Stimulated activated naive CD4-positive, alpha-beta T cell (primary cell): ENCODE data around the gene IQSEC3.
"Not testable (repeated sequence)": the region's sequence is repeated elsewhere in the genome, so short reads cannot be mapped to it uniquely, and the experiment has no call there.

Experiments
- DNase-seq, 6 experiments: peaks; one replicate each; lab custom pipeline; 2025; lab: John Stamatoyannopoulos, UW

Gene IQSEC3

DNA sequence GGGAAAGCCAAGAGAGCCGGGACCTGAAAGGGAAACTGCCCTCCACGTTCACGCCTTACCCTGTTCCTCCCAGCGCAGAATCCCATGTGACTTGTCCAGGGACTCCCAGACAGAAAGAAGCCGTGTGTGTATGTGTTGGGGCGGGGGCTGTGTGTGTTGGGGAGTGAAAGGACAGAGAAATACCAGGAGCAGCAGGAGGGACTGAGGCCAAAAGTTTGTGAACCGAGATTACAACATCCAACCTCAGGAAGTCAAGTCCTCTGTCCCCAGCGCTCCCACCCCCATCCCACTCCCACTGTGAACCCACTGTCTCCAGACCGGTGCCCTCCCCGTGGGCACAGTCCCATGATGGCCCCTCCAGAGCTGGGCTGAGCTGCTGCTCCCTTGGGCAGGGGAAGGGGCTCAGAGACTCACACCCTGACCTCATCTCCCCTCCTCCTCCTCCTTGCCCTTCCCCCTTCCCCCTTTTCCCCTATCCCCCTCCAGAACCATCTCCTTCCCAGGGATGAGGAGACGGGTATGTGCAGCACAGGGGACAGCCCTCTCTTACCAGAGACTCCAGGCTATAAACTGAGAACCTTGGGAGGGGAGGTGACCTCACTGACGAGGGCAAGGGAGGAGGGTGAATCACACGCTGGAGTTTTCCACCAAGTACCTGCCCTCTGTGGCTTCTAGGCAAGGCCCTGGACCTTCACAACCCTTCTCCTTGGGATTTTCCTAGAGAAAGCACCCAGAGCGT is 147.6 kb downstream of the IQSEC3 start, which contains the start of gene SLC6A12:
TSS of gene SLC6A12 (minus strand) at position 155 of the 739 bp plus-strand sequence. CDS start 4,171 bp downstream, outside the sequence.
- DNase-seq: no peak

DNA sequence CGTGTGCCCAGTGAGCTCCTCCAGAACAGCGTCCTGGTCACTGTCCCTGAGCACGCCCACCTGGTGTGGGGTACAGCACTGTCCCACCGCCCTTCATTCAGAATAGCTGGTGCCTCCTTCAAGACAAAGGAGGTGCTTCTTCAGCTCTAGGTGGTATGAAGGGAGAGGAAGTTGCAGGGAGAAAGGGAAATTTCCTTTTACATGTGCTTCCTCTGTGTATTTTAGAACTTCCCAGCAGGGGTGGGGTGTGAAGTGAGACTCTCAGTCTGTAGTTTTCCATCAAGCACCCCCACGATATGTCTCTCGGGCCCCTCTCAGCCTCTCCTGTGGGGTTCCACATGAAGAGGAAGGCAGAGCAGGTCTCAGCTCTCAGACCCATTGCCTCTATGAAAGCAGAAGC is 148.5 kb downstream of the IQSEC3 start:
- no peak for DNase-seq

- not testable (repeated sequence) for DNase-seq
Observed at GRCh38 chr12:217029-217428, 150.5 kb downstream of the IQSEC3 start.

GRCh38 chr12:218221-218620 is 151.7 kb downstream of the IQSEC3 start:
- DNase-seq: no peak

DNA sequence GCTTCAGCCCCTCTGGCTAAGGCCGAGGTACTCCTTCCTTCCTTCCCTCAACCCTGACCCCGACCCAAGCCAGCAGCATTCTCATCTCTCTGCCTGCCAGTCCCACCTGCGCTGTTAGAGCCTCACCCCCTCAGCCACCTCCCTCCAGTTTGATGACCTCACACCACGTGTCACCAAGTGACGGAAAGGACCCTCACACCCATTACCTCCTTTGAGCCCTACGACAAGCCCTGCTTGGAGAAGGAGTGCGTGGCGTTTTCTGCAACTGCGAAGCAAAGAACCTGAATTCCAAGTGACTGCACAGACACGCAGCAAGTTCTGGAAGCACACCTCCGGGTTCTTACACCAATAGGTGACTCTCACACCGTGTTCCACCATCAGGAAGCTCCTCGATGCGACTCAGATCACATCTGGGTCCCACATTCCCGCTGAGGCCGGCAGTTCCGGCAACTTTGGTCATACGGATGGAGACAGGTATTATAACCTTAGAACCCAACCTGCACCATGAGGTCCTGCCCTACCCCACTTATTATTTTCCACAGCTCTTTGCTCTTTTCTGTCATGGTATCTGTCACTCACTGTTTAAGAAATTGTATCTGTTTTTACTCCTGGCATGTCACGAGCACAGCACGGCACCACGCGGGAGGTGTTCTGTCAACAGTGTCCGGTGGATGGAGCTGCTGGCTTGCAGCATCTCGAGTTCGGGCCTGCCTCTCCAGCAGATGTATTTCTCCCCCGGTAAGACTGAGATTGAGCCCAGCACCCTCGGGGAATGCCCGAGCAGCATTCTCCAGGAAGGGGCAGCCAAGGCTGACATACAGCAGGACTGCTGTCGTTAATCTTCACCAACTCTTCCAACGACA is 152.4 kb downstream of the IQSEC3 start:
- no peak for DNase-seq

GRCh38 chr12:219891-220352 is 153.4 kb downstream of the IQSEC3 start:
- DNase-seq: peak in 1 of 6 experiments; percentile 18

DNA sequence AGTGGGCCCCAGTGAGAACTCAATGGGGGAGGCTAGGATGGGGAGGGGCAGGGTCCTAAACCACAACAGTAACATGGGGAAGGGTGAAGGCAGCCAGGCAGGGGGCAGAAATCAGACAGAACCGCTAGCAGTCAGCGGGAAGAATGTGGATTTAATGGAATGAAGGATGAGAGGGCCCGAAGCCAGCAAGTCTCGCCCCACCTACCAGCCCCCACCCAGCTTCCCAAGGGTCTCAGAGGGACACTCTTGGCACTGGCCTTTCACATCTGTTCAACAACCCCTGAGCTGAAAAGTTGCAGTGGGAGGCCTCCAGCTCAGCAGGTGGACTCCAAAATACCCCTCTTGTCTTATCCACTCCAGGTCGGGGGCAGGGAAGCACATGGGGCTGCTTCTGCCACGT is 153.9 kb downstream of the IQSEC3 start:
- DNase-seq: no peak

DNA sequence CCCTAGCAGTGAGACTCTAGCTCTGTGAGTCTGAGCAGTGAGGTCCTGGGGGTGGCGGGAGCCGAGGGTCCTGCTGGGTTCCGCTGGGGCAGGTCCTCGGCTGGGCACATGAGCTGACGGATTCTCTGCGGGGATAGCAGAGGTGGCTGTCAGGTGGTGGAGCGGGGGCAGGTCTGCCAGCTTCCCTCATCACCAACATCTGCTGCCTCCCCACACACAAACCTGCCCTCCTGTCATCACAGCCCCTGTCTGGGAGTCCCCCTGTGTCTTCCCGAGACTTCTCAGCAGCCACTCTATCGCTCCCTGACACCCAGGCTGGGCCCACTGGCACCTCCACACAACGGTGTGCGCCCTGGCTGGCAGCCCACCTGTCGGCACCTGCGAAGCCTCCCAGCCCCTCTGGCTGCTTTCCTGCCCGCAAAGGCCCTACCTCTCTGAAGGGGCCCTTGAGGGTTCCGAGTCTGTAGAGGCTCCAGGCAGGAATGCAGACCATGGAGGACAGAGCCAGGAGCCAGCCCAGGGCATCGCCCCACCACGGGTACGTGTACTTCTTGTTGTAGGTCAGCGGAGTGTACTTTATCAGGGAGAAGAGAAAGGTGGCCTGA is 154.5 kb downstream of the IQSEC3 start:
- no peak for DNase-seq

- DNase-seq: no peak
Observed at GRCh38 chr12:221736-222135, 155.2 kb downstream of the IQSEC3 start.

DNA sequence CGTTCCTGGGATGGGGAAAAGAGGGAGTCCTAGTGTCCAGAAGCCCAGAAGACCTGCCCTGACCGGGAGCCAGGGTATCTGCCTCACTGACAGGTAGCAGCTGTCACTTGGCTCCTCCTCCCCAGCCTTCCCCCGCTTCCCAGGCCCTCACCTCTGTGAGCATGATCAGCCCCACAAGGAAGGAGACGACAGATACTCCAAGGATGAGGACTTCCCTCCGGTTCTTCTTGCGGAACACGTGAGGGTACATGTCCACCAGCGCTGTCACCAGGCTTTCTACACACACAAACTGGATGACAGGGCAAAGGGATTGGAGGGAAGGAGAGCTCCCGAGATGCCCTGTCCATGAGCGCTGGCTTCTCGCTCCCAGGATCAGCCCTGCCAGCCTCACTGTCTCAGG is 157.3 kb downstream of the IQSEC3 start:
- DNase-seq: no peak

DNA sequence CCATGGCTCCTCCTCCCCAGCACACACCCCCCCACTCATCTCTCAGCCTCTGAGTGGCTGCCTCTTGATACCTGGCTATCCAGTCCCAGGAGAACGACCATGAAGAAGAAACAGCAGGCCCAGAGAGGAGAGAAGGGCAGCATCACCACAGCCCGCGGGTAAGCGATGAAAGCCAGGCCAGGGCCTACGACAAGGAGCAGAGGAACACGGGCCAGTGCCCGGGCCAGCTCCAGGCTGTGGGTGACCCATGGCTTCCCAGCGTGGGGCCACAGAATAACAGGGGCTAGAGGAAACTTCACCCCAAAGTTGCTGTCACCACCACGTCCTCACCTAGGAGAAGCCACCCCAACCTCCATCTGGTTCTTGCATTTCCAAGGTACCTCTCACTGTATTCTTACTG is 157.8 kb downstream of the IQSEC3 start:
- DNase-seq: no peak

DNA sequence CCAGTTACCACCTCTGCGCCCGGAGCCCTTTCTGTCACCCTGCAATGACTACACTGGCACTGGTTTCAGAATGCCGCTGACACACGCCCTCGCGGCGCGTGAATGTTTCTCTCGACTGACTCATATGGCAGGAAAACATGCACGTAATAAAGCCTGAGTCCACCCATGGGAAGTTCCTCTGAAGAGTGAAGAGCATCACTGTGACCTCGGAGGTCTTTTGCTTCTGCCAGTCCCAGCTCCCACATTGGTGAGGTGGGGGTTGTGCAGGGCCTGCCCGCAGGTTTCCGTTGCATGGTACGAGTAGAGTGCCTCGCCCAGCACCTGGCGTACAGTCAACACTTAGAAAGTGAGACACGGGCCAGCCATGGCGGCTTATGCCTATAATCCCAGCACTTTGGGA is 158.4 kb downstream of the IQSEC3 start:
- DNase-seq: no peak

DNA sequence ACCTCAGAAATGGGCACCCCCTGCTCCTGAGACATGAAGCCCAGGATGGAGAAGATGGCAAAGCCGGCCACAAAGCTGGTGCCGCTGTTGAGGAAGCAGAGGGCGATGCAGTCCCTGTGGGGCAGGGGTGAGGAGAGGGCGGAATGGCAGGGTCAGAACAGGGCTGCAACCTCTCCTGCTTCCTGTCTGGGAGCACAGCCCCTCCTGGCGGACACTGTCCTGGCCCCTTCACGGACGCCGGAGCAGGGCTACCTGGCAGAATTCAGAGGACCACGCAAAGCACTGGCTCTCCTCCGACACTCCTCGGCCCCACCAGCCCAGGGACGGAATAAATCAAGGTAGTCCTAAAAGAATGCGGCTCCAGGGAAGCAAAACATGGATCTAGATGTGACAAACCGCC is 159.8 kb downstream of the IQSEC3 start:
- DNase-seq: no peak

DNA sequence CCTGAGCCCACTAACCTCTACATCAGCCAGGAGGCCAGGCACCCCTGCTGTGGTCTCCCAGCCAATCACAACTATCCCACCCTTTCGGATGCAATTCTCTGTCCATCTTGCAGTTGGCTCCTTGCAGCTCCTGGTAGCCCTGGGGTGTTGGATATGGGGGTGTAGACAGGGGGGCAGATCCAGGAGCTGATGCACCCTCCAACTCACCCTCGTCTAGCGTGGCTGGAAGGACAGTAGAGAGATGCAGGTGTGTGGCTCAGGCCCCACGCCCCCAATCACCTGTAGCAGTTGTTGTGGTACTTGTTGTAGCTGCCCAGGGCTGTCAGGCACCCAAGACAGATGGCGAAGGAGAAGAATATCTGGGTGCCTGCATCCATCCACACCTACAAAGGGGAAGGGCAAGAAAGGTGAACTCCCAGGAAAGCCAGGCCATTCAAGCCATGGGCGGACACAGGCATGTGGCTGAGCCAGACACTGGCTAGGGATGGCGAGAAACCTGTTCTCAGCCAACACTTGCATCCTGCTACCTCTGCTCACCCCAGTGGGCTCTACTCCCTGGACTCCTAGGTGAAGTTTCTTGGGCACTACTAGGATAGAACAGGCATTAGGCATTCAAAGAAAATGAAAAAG is 160.8 kb downstream of the IQSEC3 start:
- no peak for DNase-seq
